Parathyroid adenoma (tissue), 2 donors: ENCODE data around the gene APBB2.

Experiments used
- H2AFZ ChIP-seq: fragments of 300-600 bp; sonication (generic); one replicate; pipeline ENCODE4 v1.7.0; 2017; ENCODE audit warnings: antibody characterized with exemption, mild to moderate bottlenecking
- H3K27ac ChIP-seq: fragments of 300-600 bp; sonication (generic); one replicate; pipeline ENCODE4 v1.7.0; 2017
- H3K27me3 ChIP-seq: fragments of 300-600 bp; sonication (generic); one replicate; pipeline ENCODE4 v1.7.0; 2017; ENCODE audit warnings: low read length; ENCODE audit not compliant: control insufficient read depth, insufficient read depth
- H3K36me3 ChIP-seq: fragments of 300-600 bp; sonication (generic); one replicate; pipeline ENCODE4 v1.7.0; 2017; ENCODE audit warnings: low read length; ENCODE audit not compliant: control insufficient read depth, insufficient read depth
- H3K4me1 ChIP-seq: fragments of 300-600 bp; sonication (generic); one replicate; pipeline ENCODE4 v1.7.0; 2017; ENCODE audit warnings: control low read depth
- H3K4me2 ChIP-seq: fragments of 300-600 bp; sonication (generic); one replicate; pipeline ENCODE4 v1.7.0; 2017; ENCODE audit warnings: low read length
- H3K4me3 ChIP-seq: fragments of 300-600 bp; sonication (generic); one replicate; pipeline ENCODE4 v1.7.0; 2017; ENCODE audit warnings: low read depth, low read length
- H3K79me2 ChIP-seq: fragments of 300-600 bp; sonication (generic); one replicate; pipeline ENCODE4 v1.7.0; 2017; ENCODE audit warnings: control low read depth
- H3K9ac ChIP-seq: fragments of 300-600 bp; sonication (generic); one replicate; pipeline ENCODE4 v1.7.0; 2017; ENCODE audit warnings: mild to moderate bottlenecking
- H3K9me3 ChIP-seq: fragments of 300-600 bp; sonication (generic); one replicate; pipeline ENCODE4 v1.7.0; 2017; ENCODE audit warnings: low read length; ENCODE audit not compliant: control insufficient read depth
- TF ChIP-seq, protein P1 (sequence below): fragments of 300-600 bp; sonication (generic); IDR thresholded peaks from one replicate; pipeline ENCODE4 v1.7.0; 2017; ENCODE audit warnings: antibody characterized with exemption, mild to moderate bottlenecking
- donor health status: primary hyperparathyroidism.

Gene APBB2

DNA sequence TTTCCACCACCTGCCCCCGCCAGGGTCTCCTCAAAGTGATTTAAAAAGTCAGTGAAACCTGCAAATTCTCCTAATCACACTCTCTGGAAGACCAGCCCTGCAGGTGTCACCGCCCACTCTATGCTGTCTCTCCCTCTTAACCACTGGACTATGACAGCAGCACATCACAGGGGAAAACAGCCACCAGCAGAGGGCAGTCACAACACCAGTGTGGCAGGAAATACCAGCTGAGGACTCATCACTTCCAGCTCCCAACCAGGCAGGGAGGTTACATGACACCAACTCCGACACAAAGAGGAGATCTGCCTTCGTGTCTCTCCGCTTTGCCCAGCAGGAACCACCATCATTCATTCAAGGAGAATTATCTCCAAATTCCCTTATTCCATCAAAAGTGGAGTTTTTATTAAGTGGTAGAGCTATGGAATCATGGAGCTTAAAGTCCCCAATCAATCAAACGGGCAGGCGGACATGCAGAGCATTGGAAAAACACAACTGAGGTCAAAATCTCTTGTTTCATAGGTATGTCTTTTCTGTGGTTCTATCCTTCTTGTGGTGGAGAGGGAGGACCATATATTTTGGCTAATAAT is 373.3 kb downstream of the APBB2 start:
- Histone ChIP-seq H3K27me3 (no peaks in the 10 kb centered on the region), H3K79me2 (no peaks in the 10 kb centered on the region), H3K4me1 (no peaks in the 10 kb centered on the region), H3K9me3 (no peaks in the 10 kb centered on the region), H3K27ac (no peak overlapping the region), H3K36me3 (no peaks in the 10 kb centered on the region), H3K4me2 (no peak overlapping the region), H2AFZ (no peak overlapping the region), H3K9ac (no peak overlapping the region), H3K4me3 (no peak overlapping the region)
- TF ChIP-seq, protein P1, sequence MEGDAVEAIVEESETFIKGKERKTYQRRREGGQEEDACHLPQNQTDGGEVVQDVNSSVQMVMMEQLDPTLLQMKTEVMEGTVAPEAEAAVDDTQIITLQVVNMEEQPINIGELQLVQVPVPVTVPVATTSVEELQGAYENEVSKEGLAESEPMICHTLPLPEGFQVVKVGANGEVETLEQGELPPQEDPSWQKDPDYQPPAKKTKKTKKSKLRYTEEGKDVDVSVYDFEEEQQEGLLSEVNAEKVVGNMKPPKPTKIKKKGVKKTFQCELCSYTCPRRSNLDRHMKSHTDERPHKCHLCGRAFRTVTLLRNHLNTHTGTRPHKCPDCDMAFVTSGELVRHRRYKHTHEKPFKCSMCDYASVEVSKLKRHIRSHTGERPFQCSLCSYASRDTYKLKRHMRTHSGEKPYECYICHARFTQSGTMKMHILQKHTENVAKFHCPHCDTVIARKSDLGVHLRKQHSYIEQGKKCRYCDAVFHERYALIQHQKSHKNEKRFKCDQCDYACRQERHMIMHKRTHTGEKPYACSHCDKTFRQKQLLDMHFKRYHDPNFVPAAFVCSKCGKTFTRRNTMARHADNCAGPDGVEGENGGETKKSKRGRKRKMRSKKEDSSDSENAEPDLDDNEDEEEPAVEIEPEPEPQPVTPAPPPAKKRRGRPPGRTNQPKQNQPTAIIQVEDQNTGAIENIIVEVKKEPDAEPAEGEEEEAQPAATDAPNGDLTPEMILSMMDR, result peak; percentile 51

DNA sequence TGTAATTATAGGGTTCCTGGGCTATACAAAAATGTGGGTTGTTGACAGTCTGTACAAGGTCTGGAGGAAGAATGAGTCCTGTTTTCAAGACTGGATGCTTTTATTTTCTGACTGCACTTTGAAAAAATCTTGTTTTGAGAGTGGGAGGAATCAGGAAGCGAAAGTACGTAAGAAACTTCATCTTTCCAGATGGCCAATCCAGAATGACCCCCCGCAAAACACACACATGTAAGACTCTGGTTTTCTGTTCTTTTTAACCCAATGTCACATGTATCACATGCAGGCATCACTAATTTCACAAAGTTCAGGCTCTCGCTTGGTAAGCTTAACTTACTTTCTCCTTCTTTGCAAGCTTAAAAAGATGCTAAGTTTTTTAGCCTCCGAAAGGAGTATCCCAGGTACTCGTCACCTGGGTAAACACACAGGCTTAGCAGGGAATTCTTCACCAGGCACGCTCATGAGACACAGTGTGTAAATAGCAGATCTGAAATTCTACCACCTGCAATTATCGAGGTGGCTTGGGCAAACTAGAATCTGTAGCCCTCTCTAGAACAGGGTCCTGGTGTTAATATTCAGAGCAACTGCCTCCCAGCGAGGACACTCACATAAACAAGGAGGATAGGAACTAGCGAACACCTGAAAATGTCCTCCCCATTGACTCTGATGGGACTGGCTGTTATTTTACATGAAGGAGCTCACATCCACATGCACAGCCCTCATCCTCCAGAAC is 373.9 kb downstream of the APBB2 start:
- Histone ChIP-seq H2AFZ (no peak overlapping the region), H3K4me1 (no peaks in the 10 kb centered on the region), H3K9ac (no peak overlapping the region), H3K79me2 (no peaks in the 10 kb centered on the region), H3K9me3 (no peaks in the 10 kb centered on the region), H3K27me3 (no peaks in the 10 kb centered on the region), H3K4me3 (no peak overlapping the region), H3K27ac (no peak overlapping the region), H3K4me2 (no peak overlapping the region), H3K36me3 (no peaks in the 10 kb centered on the region)
- TF ChIP-seq, protein P1, result no peak

DNA sequence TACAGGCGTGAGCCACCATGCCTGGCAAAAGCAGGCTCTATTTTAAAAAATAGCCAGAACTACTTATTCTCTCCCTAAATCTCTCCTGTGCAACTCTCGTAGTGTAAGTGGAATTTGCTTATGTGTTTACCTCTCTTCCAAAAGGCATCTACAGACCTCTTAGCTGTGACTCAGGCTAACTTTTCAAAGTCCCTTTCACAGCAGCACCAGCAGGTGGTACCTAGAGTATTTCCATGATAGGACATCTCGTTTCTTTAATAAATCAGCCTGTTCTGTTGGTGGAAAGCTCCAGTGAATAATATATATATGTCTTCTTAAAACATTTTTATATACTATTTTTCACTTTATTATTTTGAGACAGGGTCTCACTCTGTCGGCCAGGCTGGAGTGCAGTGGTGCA is 375.6 kb downstream of the APBB2 start:
- Histone ChIP-seq H3K4me3 (no peak overlapping the region), H3K9ac (no peak overlapping the region), H2AFZ (no peak overlapping the region), H3K36me3 (no peaks in the 10 kb centered on the region), H3K27ac (no peak overlapping the region), H3K79me2 (no peaks in the 10 kb centered on the region), H3K4me1 (no peaks in the 10 kb centered on the region), H3K9me3 (no peaks in the 10 kb centered on the region), H3K27me3 (no peaks in the 10 kb centered on the region), H3K4me2 (no peak overlapping the region)
- TF ChIP-seq, protein P1, result no peak

DNA sequence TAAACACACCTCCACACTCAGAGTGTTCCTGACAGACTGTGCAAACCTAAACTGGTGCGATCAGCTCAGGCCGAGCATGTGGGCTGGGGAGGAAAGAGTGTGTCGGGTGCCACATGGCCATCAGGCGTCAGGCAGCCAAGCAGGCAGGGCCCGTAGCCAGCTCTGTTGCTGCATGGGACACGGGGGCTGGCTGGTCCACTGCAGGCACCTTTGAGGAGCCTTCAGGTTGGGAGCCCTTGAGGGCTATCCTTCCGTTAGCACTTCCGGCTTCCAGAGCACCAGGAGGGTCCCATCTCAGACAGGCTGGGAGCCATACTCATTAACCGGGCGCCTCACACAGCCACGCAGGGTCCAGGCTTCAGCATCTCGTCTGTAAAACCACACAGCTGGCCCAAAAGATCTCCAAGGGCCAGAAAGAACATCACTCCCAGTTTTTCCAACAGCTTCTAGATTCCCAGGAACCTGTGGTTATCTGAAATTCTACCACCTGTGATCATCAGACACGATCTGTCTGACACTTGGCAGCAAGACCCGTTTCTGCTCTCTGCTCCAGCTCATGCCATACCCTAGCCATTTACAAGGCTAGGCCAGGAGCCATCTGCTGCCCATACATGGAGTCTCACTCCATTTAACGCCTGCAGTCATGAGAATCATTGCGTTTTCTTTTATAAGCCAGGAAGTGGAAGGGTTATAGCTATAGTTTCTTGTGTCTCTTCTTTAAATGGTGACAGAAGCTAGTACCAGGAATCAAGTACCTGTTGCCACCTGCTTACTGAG is 377.1 kb downstream of the APBB2 start:
- Histone ChIP-seq H3K9ac (no peak overlapping the region), H3K4me3 (no peak overlapping the region), H3K4me1 (no peaks in the 10 kb centered on the region), H3K4me2 (no peak overlapping the region), H3K79me2 (no peaks in the 10 kb centered on the region), H3K27ac (no peak overlapping the region), H2AFZ (no peak overlapping the region), H3K9me3 (no peaks in the 10 kb centered on the region), H3K27me3 (no peaks in the 10 kb centered on the region), H3K36me3 (no peaks in the 10 kb centered on the region)
- TF ChIP-seq, protein P1, result no peak
